Esophagus squamous epithelium (tissue), 4 donors: ENCODE results near the gene PAPSS2.

Source experiments
- POLR2A ChIP-seq, 4 donors: fragments of 450-650 bp; IDR thresholded peaks; one replicate each; pipeline ENCODE4 v1.6.1; 2017; ENCODE audit warnings: antibody characterized with exemption in 4 of 4, mild to moderate bottlenecking in 4 of 4, moderate library complexity in 3 of 4
- TF ChIP-seq, protein P1 (sequence below), 6 experiments: fragments of 450-650 bp in 4 of 6; fragments of 200-600 bp in 2 of 6; sonication (generic) in 2 of 6; IDR thresholded peaks; one replicate each; pipeline ENCODE4 v1.5.1; 2016 to 2019; ENCODE audit warnings: antibody characterized with exemption in 6 of 6, mild to moderate bottlenecking in 4 of 6, moderate library complexity in 4 of 6

DNA sequence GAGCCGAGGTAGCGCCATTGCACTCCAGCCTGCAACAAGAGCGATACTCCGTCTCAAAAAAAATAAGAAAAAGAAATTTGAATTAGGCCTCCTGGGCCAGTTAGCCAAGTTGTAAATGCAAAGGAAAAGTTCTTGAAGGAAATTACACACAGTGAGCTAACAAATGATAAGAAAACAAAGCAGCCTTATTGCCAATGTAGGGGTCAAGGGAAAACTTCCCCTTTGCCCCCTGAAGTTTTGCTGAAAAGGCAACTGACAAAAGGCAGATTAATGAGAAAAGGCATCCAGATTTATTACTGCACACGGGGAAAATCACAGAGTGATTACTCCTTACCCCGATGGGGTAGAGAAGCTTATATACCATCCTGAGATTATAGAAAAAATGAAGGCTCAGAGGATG is 70.3 kb downstream of the PAPSS2 start:
- TF ChIP-seq POLR2A (IDR thresholded peaks at IDR 0.05), result no peak
- TF ChIP-seq, protein P1, sequence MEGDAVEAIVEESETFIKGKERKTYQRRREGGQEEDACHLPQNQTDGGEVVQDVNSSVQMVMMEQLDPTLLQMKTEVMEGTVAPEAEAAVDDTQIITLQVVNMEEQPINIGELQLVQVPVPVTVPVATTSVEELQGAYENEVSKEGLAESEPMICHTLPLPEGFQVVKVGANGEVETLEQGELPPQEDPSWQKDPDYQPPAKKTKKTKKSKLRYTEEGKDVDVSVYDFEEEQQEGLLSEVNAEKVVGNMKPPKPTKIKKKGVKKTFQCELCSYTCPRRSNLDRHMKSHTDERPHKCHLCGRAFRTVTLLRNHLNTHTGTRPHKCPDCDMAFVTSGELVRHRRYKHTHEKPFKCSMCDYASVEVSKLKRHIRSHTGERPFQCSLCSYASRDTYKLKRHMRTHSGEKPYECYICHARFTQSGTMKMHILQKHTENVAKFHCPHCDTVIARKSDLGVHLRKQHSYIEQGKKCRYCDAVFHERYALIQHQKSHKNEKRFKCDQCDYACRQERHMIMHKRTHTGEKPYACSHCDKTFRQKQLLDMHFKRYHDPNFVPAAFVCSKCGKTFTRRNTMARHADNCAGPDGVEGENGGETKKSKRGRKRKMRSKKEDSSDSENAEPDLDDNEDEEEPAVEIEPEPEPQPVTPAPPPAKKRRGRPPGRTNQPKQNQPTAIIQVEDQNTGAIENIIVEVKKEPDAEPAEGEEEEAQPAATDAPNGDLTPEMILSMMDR (IDR thresholded peaks at IDR 0.05), result no peak
